ENCODE data around the gene ANO10. TPM values are rescaled to one million over a fixed set of nuclear protein-coding genes. Genes with fewer than 3 reads are reported as not detected.

The ANO10 gene
- total RNA-seq, 1 donor from 2014 or later = 56.9 TPM

GRCh38 chr3:43345246-43345645, 276.6 kb downstream of the ANO10 start:
- H3K27me3 Mint-ChIP-seq (ENCODE audit: low read depth) = no peaks in the 10 kb centered on the region
- no peak for DNase-seq (ENCODE audit: low spot score)
- no peak overlapping the region for H3K4me3 Mint-ChIP-seq (ENCODE audit: unreplicated experiment)
- H3K27ac Mint-ChIP-seq (ENCODE audit: unreplicated experiment) = peak overlapping the region; percentile 45
- H3K9me3 Mint-ChIP-seq (ENCODE audit: low read depth) = no peaks in the 10 kb centered on the region
- no peak for TF ChIP-seq CTCF (IDR thresholded peaks at IDR 0.05)
- peaks cover 38% of the 10 kb centered on the region for H3K36me3 Mint-ChIP-seq (ENCODE audit: low read depth)
- H3K4me1 Mint-ChIP-seq (ENCODE audit: low read depth) = peaks cover 11% of the 10 kb centered on the region

GRCh38 chr3:43344520-43344919, 277.3 kb downstream of the ANO10 start:
- no peak overlapping the region for H3K27ac Mint-ChIP-seq (ENCODE audit: unreplicated experiment)
- H3K4me3 Mint-ChIP-seq (ENCODE audit: unreplicated experiment) = no peak overlapping the region
- H3K4me1 Mint-ChIP-seq (ENCODE audit: low read depth) = peaks cover 11% of the 10 kb centered on the region
- no peaks in the 10 kb centered on the region for H3K9me3 Mint-ChIP-seq (ENCODE audit: low read depth)
- no peaks in the 10 kb centered on the region for H3K27me3 Mint-ChIP-seq (ENCODE audit: low read depth)
- peaks cover 44% of the 10 kb centered on the region for H3K36me3 Mint-ChIP-seq (ENCODE audit: low read depth)
- TF ChIP-seq CTCF (IDR thresholded peaks at IDR 0.05) = no peak
- no peak for DNase-seq (ENCODE audit: low spot score)

- no peak overlapping the region for H3K4me3 Mint-ChIP-seq (ENCODE audit: unreplicated experiment)
- H3K4me1 Mint-ChIP-seq (ENCODE audit: low read depth) = peaks cover 11% of the 10 kb centered on the region
- H3K27me3 Mint-ChIP-seq (ENCODE audit: low read depth) = no peaks in the 10 kb centered on the region
- peaks cover 2% of the 10 kb centered on the region for H3K9me3 Mint-ChIP-seq (ENCODE audit: low read depth)
- no peak for TF ChIP-seq CTCF (IDR thresholded peaks at IDR 0.05)
- DNase-seq (ENCODE audit: low spot score) = no peak
- H3K36me3 Mint-ChIP-seq (ENCODE audit: low read depth) = peaks cover 41% of the 10 kb centered on the region
- no peak overlapping the region for H3K27ac Mint-ChIP-seq (ENCODE audit: unreplicated experiment)
These were observed 278.0 kb downstream of the ANO10 start for GRCh38 chr3:43343815-43344214.

GRCh38 chr3:43343185-43343584, 278.6 kb downstream of the ANO10 start:
- H3K36me3 Mint-ChIP-seq (ENCODE audit: low read depth) = peaks cover 42% of the 10 kb centered on the region
- peaks cover 11% of the 10 kb centered on the region for H3K4me1 Mint-ChIP-seq (ENCODE audit: low read depth)
- no peak for DNase-seq (ENCODE audit: low spot score)
- no peak for TF ChIP-seq CTCF (IDR thresholded peaks at IDR 0.05)
- no peaks in the 10 kb centered on the region for H3K27me3 Mint-ChIP-seq (ENCODE audit: low read depth)
- no peak overlapping the region for H3K4me3 Mint-ChIP-seq (ENCODE audit: unreplicated experiment)
- no peak overlapping the region for H3K27ac Mint-ChIP-seq (ENCODE audit: unreplicated experiment)
- peaks cover 8% of the 10 kb centered on the region for H3K9me3 Mint-ChIP-seq (ENCODE audit: low read depth)

- Mint-ChIP-seq H3K4me3 (ENCODE audit: unreplicated experiment) (no peak overlapping the region), H3K36me3 (ENCODE audit: low read depth) (peaks cover 39% of the 10 kb centered on the region), H3K9me3 (ENCODE audit: low read depth) (peaks cover 11% of the 10 kb centered on the region), H3K27me3 (ENCODE audit: low read depth) (no peaks in the 10 kb centered on the region), H3K4me1 (ENCODE audit: low read depth) (peaks cover 11% of the 10 kb centered on the region), H3K27ac (ENCODE audit: unreplicated experiment) (no peak overlapping the region)
- no peak for TF ChIP-seq CTCF (IDR thresholded peaks at IDR 0.05)
- no peak for DNase-seq (ENCODE audit: low spot score)
These were observed 280.0 kb downstream of the ANO10 start for GRCh38 chr3:43341788-43342187.
